Measurements from ENCODE around the gene HES4. TPM values are rescaled to one million over a fixed set of nuclear protein-coding genes. Genes with fewer than 3 reads are reported as not detected.

The HES4 gene
- total and polyA plus RNA-seq, 2 of the 13 experiments (the other 11 are each of a cell fraction or from before 2014, with no cell fraction given), result 8.8 to 10.6 TPM

DNA sequence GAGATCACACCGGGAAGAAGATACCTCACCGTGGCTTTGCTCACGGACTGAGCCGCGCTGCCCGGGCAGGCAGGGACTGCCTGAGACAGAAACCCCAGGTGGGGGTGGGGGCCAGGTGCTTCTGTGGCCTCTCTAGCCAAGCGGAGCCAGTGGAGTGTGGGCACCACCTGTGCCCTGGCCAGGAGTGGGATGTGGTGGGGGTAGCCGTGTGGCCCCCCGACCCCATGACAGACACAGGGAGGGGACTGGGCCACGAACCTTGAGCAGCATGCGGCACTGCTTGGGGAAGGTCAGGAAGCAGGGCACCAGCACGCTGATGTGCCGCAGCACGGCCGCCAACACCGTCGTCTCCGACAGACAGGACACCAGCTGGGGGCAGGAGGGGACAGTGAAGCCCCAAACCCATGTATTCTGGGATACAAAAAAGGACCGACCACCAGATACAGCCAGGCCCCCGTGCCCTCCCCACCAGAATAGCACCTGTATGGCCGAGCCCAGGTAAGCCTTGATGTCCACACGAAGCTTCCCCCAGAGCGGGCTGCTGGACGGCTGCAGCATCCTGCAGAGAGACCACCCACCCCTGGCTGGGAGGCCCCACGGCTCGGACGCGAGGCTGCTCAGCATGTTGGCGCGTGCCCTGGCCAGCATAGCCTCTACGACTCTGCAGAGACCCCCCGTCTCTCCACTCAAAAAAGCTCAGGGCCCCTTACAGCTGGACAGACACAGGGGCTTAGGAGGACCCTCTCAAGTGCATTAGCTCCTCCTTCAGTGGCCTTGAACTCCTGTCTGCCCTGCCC is 46.2 kb downstream of the HES4 start:
- Histone ChIP-seq H4K20me1 (ENCODE audit: insufficient read depth, low read length) (peaks cover 15% of the 10 kb centered on the region), H3K4me3 (replicated peaks in 1 of 3; ENCODE audit: insufficient read depth in 1 of 3, low read depth in 2 of 3, low read length in 3 of 3) (no peak overlapping the region), H3K27ac (ENCODE audit: extremely low read length, insufficient read depth, low read length) (no peak overlapping the region), H3K27me3 (ENCODE audit: control insufficient read depth in 1 of 2, insufficient read depth in 2 of 2, low read length in 2 of 2) (peaks cover 0 to 4% of the 10 kb centered on the region in 2 experiments; a peak in 1 of 5 replicates), H3K79me2 (ENCODE audit: insufficient read depth, low read length) (peaks cover 18% of the 10 kb centered on the region), H3K9ac (ENCODE audit: insufficient read depth, low read depth, low read length) (no peak overlapping the region), H2AFZ (ENCODE audit: low read length) (no peak overlapping the region), H3K9me3 (ENCODE audit: low read length) (no peaks in the 10 kb centered on the region), H3K4me1 (ENCODE audit: insufficient read depth, low read length) (peaks cover 11% of the 10 kb centered on the region), H3K4me2 (ENCODE audit: low read depth, low read length) (no peak overlapping the region), H3K36me3 (replicated peaks in 1 of 2; ENCODE audit: control insufficient read depth in 1 of 2, insufficient read depth in 2 of 2, low read length in 2 of 2) (peaks cover 49 to 83% of the 10 kb centered on the region in 2 experiments)
- intact Hi-C loops (cut with micrococcal nuclease; ENCODE audit: unreplicated experiment) (no loop called here), in situ Hi-C loops (cut with HindIII; ENCODE audit: extremely low pct_ligation_motif_present, low pct_unique_long_range_greater_than_20kb) (no loop called here)
- BruUV-seq (replicated peaks), result no TSS peak
- ATAC-seq, result no peak
- no peak for DNase-seq (ENCODE audit: low spot score)
- 84% methylated on average over 12 of the region's 32 CpGs for WGBS (ENCODE audit: low lambda C conversion rate)
- ChIA-PET CTCF (ENCODE audit: low intra/inter-chr PET ratio, low total read pairs) (interaction anchor here (0.7 kb wide), 1 partner anchor 16 kb away, joined by 3 read pairs; no protein-coding TSS in a partner anchor), POLR2A (interaction anchor here (1.6 kb wide), 1 partner anchor 13 kb away, joined by 3 read pairs; no protein-coding TSS in a partner anchor)
- no peak for FAIRE-seq
- TF ChIP-seq HINFP (CRISPR knock-in tag; IDR thresholded peaks at IDR 0.05; ENCODE audit: low read depth), result no peak
- TF ChIP-seq RBFOX2 (IDR thresholded peaks at IDR 0.05; ENCODE audit: low read depth, low read length), result peak; percentile 47; the same call in 1 of the 2 replicates
- TF ChIP-seq ZNF251 (CRISPR knock-in tag; IDR thresholded peaks at IDR 0.05), result no peak
- no peak for TF ChIP-seq SSRP1 (CRISPR knock-in tag; IDR thresholded peaks at IDR 0.05)
- TF ChIP-seq ZNF546 (CRISPR knock-in tag; conservative IDR thresholded peaks at IDR 0.05), result no peak
- no peak for TF ChIP-seq FOXM1 (CRISPR knock-in tag; IDR thresholded peaks at IDR 0.05)

GRCh38 chr1:952603-953002 is 47.3 kb downstream of the HES4 start:
- Histone ChIP-seq H4K20me1 (ENCODE audit: insufficient read depth, low read length) (peaks cover 7% of the 10 kb centered on the region), H3K9me3 (ENCODE audit: low read length) (no peaks in the 10 kb centered on the region), H3K36me3 (replicated peaks in 1 of 2; ENCODE audit: control insufficient read depth in 1 of 2, insufficient read depth in 2 of 2, low read length in 2 of 2) (peaks cover 50 to 94% of the 10 kb centered on the region in 2 experiments), H3K27ac (ENCODE audit: extremely low read length, insufficient read depth, low read length) (no peak overlapping the region), H2AFZ (ENCODE audit: low read length) (no peak overlapping the region), H3K27me3 (ENCODE audit: control insufficient read depth in 1 of 2, insufficient read depth in 2 of 2, low read length in 2 of 2) (no peaks in the 10 kb centered on the region), H3K4me3 (replicated peaks in 1 of 3; ENCODE audit: insufficient read depth in 1 of 3, low read depth in 2 of 3, low read length in 3 of 3) (no peak overlapping the region), H3K4me2 (ENCODE audit: low read depth, low read length) (no peak overlapping the region), H3K9ac (ENCODE audit: insufficient read depth, low read depth, low read length) (no peak overlapping the region), H3K4me1 (ENCODE audit: insufficient read depth, low read length) (peaks cover 6% of the 10 kb centered on the region), H3K79me2 (ENCODE audit: insufficient read depth, low read length) (peaks cover 8% of the 10 kb centered on the region)
- TF ChIP-seq JARID2 (CRISPR knock-in tag; IDR thresholded peaks at IDR 0.05; ENCODE audit: insufficient replicate concordance), result no peak
- TF ChIP-seq RBFOX2 (IDR thresholded peaks at IDR 0.05; ENCODE audit: low read depth, low read length), result peak; percentile 42; the same call in 1 of the 2 replicates
- WGBS (ENCODE audit: low lambda C conversion rate), result 100% methylated on average over 2 of the region's 7 CpGs
- intact Hi-C loops (cut with micrococcal nuclease; ENCODE audit: unreplicated experiment) (no loop called here), in situ Hi-C loops (cut with HindIII; ENCODE audit: extremely low pct_ligation_motif_present, low pct_unique_long_range_greater_than_20kb) (no loop called here)
- BruUV-seq (replicated peaks), result no TSS peak
- no peak for ATAC-seq
- FAIRE-seq, result no peak
- no peak for DNase-seq (ENCODE audit: low spot score)
- ChIA-PET POLR2A (no interaction called here), CTCF (ENCODE audit: low intra/inter-chr PET ratio, low total read pairs) (no interaction called here)

Measured in HepG2 (cell line).